Measurements from ENCODE around the gene CNKSR3.

Gene CNKSR3

DNA sequence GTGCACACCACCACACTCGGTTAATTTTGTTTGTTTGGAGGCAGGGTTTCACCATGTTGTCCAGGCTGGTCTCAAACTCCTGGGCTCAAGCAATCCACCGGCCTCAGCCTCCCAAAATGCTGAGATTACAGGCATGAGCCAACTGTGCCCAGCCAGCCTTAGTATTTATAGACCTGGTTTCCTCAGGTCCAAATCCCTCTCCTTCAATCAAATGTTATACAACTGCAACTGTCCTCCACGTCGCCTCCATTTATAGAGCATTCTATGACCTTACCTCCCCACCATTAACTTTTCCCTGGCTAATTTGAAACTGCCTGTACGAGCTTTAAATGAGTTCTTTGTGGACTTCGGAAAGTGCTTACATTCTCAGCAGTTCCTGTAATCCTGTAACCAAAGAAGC, 114.6 kb downstream of the CNKSR3 start:
- DNase-seq (ENCODE audit: extremely low read depth, low read depth), result no peak
- TF ChIP-seq, protein P1, sequence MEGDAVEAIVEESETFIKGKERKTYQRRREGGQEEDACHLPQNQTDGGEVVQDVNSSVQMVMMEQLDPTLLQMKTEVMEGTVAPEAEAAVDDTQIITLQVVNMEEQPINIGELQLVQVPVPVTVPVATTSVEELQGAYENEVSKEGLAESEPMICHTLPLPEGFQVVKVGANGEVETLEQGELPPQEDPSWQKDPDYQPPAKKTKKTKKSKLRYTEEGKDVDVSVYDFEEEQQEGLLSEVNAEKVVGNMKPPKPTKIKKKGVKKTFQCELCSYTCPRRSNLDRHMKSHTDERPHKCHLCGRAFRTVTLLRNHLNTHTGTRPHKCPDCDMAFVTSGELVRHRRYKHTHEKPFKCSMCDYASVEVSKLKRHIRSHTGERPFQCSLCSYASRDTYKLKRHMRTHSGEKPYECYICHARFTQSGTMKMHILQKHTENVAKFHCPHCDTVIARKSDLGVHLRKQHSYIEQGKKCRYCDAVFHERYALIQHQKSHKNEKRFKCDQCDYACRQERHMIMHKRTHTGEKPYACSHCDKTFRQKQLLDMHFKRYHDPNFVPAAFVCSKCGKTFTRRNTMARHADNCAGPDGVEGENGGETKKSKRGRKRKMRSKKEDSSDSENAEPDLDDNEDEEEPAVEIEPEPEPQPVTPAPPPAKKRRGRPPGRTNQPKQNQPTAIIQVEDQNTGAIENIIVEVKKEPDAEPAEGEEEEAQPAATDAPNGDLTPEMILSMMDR (IDR thresholded peaks at IDR 0.05; ENCODE audit: low read depth, low read length), result no peak

DNA sequence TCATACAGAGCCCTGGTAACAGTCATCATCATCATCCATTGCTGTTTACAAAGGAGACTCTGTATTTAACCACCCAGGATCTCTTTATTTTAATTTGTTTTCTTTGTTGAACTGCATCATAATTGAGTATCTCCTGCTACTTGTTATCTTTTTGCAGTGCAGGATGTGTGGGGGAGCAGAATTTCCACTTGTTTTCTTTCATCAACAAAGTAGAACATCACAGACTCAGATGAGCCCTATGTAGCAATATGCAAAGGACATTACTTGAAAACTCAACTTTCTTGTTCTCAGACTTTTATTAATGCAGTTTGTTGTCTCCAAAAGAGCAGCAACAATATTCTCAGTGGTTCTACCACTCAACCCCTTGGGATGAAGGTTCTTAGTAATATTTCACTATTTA, 115.2 kb downstream of the CNKSR3 start:
- TF ChIP-seq, protein P1 (IDR thresholded peaks at IDR 0.05; ENCODE audit: low read depth, low read length), result no peak
- no peak for DNase-seq (ENCODE audit: extremely low read depth, low read depth)

DNA sequence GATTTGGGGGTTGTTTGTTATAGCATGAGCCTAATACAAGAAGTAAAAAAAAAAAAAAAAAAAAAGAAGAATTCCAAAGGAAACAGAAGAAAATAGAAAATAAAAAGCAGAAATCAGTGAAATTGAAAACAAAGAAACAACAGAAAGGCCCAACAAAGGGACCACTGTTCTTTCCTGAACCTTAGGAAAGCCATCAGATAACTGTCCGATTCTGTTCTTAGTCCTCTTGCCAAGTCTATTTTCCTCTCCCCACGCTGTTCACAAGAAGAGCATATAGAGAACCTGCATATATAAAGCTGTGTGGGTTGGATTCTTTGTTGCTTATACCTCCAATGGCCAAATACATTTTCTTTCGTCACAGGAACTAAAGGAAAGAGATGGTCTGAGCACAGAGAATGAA, 115.9 kb downstream of the CNKSR3 start:
- TF ChIP-seq, protein P1 (IDR thresholded peaks at IDR 0.05; ENCODE audit: low read depth, low read length), result no peak
- no peak for DNase-seq (ENCODE audit: extremely low read depth, low read depth)

DNA sequence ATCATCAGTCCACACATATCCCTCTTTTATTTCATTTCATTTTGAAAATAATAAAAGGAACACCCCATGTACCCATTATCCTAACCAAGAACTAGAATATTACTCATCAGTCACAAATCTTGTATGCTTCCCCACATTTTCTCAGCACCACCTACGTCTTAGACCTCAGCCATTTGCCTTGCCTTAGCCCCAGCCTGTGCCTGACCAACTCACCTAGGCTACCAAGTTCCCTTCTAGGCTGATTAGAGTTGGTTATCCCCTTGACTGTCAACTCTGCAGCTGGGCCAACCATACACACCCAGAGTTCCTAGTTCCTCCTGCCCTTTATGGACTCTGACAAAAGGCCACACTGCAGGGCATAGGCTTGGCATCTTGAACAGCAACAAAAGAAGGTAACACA, 120.5 kb downstream of the CNKSR3 start:
- TF ChIP-seq, protein P1 (IDR thresholded peaks at IDR 0.05; ENCODE audit: low read depth, low read length), result no peak
- no peak for DNase-seq (ENCODE audit: extremely low read depth, low read depth)

DNA sequence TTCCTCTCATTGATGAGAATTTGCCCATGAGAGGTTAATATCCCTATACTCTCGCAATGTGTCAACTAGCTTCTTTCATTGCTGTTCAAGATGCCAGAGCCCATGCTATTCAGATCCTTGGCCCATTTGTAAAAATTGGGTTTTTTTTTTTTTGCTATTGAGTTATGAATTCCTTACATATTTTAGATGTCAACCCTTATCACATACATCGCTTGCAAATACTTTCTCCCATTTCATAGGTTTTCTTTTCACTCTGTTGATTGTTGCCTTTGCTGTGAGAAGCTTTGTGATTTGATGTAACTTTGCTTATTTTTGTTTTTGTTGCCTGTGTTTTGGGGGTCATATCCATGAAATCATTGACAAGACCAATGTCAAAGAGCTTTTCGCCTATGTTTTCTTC, 121.7 kb downstream of the CNKSR3 start:
- no peak for DNase-seq (ENCODE audit: extremely low read depth, low read depth)
- TF ChIP-seq, protein P1 (IDR thresholded peaks at IDR 0.05; ENCODE audit: low read depth, low read length), result no peak

DNA sequence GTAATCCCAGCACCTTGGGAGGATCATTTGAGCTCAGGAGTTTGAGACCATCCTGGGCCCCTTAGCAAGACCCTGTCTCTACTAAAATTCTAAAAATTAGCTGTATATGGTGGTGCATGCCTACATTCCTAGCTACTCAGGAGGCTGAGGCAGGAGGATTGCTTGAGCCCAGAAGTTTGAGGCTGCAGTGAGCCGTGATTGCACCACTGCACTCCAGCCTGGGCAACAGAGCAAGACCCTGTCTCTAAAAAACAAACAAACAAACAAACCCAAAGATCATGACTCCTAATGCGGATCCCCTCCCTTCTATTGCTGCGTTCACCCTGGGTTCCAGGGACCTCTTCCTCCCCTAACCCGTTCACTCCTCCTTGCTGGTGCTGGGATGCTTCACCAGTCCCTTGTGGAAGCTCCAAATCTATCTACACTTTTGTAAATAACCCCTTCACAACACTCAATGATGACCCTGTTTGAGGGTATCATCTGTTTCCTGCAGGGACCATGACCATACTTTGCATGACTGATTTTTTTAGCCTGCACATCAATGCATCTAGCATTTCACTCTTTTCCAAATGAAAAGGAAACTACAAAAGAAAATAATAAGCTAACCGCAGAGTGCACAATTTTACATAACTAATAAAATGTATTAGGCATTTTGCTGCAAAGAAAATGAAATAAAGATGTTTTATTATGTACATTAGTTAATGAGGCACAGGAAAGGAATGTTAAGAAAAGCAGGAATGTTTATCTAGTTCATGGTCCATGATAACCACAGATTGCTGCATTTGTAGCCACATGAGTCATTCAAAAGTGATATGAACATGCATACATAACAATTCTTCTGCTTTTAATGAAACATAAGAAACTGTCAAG, 123.4 kb downstream of the CNKSR3 start:
- TF ChIP-seq, protein P1 (IDR thresholded peaks at IDR 0.05; ENCODE audit: low read depth, low read length), result no peak
- peak; percentile 81 for DNase-seq (ENCODE audit: extremely low read depth, low read depth)

DNA sequence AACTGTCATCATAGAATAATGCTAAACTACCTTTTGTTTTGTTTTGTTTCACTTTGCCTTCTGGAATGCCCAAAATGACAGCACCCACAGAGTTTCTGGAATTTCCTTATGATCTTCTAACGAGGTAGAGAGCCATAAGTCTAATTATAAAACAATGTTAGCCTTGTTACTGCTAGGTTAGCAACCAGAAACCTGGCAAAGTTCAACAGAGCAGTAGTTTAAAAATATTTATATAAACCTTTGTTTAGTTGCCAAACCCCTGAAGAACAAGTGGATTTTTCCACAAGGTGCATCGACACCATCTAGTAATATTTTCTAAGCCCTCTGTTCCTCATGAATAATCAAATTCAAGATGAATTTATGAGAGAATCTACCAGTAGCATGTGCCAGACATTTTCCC, 126.3 kb downstream of the CNKSR3 start:
- TF ChIP-seq, protein P1 (IDR thresholded peaks at IDR 0.05; ENCODE audit: low read depth, low read length), result no peak
- DNase-seq (ENCODE audit: extremely low read depth, low read depth), result no peak
